ENCODE results near the gene DAZAP1.

GRCh38 chr19:1388637-1389026, 18.8 kb upstream of the DAZAP1 start:
- TF ChIP-seq CTCF (IDR thresholded peaks at IDR 0.05) (no peak), POLR2A (IDR thresholded peaks at IDR 0.05) (no peak)
